Right cardiac atrium (tissue), 5 donors: Measurements from ENCODE around the gene PDE4D. TPM values are rescaled to one million over a fixed set of nuclear protein-coding genes. Genes with fewer than 3 reads are reported as not detected.

Experiments used
- ATAC-seq, 2 donors: fragments of 200-7000 bp; cut with Tn5 transposase; one replicate each; pipeline versions ENCODE4 v1.8.0 to v1.9.1; 2020; ENCODE audit warnings: moderate library complexity in 2 of 2, mild to moderate bottlenecking in 1 of 2
- DNase-seq, 3 donors: peaks; one replicate each; pipeline ENCODE4 v3.0.0-alpha.2; 2020
- H3K27ac ChIP-seq: one replicate; pipeline ENCODE4 v1.5.1; 2013; ENCODE audit warnings: mild to moderate bottlenecking, low read length, control low read depth, moderate library complexity
- H3K27me3 ChIP-seq: one replicate; pipeline ENCODE4 v1.6.1; 2013; ENCODE audit not compliant: control insufficient read depth, insufficient read depth
- H3K4me1 ChIP-seq: one replicate; pipeline ENCODE4 v1.6.1; 2013; ENCODE audit warnings: low read length; ENCODE audit not compliant: control insufficient read depth, insufficient read depth
- H3K4me3 ChIP-seq: one replicate; pipeline ENCODE4 v1.5.1; 2013; ENCODE audit warnings: low read length, control low read depth
- H3K9me3 ChIP-seq: one replicate; pipeline ENCODE4 v1.6.1; 2013; ENCODE audit warnings: low read length; ENCODE audit not compliant: control insufficient read depth
- WGBS: extraction: QIAGEN DNeasy Blood & Tissue Kit; methylation state at CpG from one replicate; pipeline ENCODE4 v1.1.7; 2013; 5-methylcytosine and 5-hydroxymethylcytosine counted together
- intact Hi-C, 4 donors: fragments of 100-400 bp; cut with DNase I; formaldehyde crosslinking; loops; one replicate each; pipeline versions ENCODE4 v1.11.0 to v1.14.0; 2022 to 2023
- polyA plus RNA-seq: library from polyadenylated mRNA; stranded (reverse); fragments of 200-250 nt; gene quantifications from one replicate; pipeline ENCODE4 v1.2.3, GENCODE V29; 2013
- total RNA-seq, 4 donors: library from RNA; stranded (reverse); fragmentation: NEBNext Ultra II Directional; extraction: Animal tissue kit (Norgen Biotek cat#: 25700); gene quantifications; one replicate each; pipeline ENCODE4 v1.2.1, GENCODE V29; 2021
- donor health status: healthy with polysubstance abuse.
- donor health status: DM: no; HTN: yes; CAD: no.
- donor health status: DM: no; HTN: no; CAD: no.
- donor health status: DM: no; HTN: yes; CAD: no; lungs with severe emphysema.
- donor health status: DM: yes; HTN: yes; CAD: no.

Gene PDE4D
- total and polyA plus RNA-seq, 5 donors: 13.2 to 104 (median 38.8) TPM

DNA sequence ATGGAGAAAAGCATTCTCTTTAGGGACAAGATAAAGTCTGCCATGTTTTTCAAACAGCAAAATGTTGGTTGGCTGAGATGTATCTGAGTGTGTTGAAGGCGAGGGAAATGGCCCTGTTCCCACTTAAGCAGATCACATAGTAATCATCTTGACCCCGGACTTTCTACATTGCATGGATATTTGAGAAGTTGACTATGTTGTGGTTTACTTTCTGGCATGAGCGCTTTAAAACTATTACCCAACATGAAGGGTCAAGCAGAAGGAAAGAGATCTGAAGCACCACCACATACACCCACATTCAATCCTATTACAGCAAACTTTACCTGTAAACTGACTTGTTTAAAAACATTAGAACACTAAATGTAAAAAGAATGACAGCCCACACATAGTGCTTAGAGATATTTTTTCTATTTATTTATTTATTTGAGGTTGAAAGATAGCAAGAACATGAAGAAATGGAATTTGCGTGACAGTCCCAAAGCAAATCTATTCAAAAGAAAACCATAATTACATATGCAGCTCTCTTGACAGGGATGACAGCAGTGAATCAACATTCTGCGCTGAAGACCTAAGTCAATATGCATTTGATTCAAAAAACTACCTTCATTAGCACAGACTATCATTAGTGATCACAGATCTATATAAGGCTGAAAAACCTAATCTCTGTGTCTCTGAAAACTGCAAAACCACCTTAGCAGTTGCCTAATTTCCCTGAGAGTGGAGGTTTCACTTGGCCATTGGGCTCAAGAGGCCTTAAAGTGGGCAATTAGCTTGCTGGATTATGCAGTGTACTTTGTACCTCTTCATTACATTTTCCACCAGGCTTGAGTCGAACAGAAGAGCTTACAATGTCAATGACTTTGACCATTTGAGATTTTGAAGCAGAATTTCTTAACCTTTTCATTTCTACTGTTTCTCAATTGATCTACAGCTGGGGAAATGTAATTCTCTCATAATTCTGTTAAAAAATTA, 195.0 kb downstream of the PDE4D start:
- Histone ChIP-seq H3K4me3 (no peak overlapping the region), H3K9me3 (no peaks in the 10 kb centered on the region), H3K27me3 (no peaks in the 10 kb centered on the region), H3K27ac (no peak overlapping the region), H3K4me1 (no peaks in the 10 kb centered on the region)
- WGBS: 81% methylated on average over 6 of the region's 6 CpGs
- no peak for ATAC-seq
- no peak for DNase-seq
- intact Hi-C loops: no loop called here

DNA sequence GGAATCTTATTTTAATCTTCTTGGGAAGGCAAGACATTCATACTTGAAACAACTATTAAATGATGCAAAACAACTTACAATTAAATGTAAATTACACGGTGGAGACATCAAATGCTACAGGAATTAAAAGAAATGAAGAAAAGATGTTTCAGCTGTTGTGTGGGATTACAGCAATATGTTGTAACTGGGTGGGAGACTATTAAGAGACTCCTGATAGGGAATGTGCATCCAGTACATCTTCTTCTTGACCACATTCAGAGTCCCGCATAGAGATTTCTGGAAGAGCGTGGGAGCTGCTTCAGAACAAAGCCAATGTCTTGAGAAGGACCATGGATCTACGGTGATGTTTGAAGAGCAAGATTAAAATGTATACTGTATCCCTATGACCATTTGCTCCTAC, 199.1 kb downstream of the PDE4D start:
- 86% methylated on average over 4 of the region's 4 CpGs for WGBS
- H3K9me3 ChIP-seq: no peaks in the 10 kb centered on the region
- no peak for ATAC-seq

DNA sequence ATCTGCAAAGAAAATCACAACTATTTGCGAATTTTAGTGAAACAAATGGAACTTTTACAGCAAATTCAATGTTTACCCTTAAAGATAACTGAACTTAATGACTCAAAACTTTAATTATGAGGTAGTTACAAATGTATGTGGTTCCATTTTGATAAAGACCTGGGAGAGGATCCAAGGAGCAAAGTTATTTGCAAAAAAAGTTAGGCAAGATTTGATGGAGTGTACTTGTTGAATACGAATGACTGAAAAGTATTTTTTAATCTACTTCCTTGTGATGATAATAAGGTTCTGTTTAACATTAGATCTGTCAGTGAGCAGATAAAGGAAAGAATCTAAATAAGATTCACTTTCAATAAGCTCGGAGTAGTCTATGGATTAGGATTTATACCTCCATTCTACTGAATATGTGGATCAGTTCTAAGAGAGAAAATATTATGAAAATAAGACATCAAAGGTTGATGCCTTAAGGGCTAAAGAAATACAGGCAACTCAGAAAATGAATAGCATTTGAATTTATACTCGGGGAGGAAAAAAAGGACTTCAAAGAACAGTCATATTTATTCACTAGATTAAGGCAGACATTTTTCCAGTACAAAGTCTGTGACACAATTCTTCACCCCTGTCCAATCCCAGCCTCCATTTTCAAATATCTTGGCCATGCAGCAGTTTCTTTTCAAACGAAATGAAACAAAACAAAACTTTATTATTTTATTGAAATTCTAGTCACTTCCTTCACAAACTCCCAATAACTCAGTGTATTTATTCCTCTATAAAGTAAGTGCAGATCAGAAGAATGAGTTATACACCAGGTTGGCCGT, 199.8 kb downstream of the PDE4D start:
- no peak for DNase-seq
- WGBS: 45% methylated on average over 6 of the region's 6 CpGs
- Histone ChIP-seq H3K9me3 (no peaks in the 10 kb centered on the region), H3K4me3 (no peak overlapping the region), H3K27me3 (no peaks in the 10 kb centered on the region), H3K27ac (no peak overlapping the region), H3K4me1 (no peaks in the 10 kb centered on the region)
- intact Hi-C loops: no loop called here
- ATAC-seq: no peak

More for the DNA sequence above, 199.1 kb downstream of the PDE4D start:
- DNase-seq: no peak
- intact Hi-C loops: no loop called here
- no peaks in the 10 kb centered on the region for H3K27me3 ChIP-seq
- H3K4me3 ChIP-seq: no peak overlapping the region
- no peak overlapping the region for H3K27ac ChIP-seq
- no peaks in the 10 kb centered on the region for H3K4me1 ChIP-seq

DNA sequence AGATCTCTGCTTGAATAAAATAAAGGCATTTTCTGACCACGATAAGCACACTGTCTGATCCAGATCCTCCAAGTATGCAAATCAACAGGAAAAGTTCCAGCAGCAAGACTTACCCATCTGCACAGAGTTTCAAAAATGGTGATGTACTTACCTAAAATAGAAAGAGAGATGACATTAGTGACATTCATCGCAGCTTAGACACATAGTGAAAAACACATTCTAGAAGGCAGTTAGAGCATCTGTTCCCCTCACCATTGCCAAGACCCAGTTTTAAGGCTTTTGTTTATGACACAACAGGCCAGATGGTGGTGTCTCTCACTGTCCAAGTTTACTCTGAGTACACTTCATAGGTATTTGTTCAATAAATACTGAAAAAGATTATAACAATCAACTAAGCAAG, 207.7 kb downstream of the PDE4D start:
- no peak for ATAC-seq
- intact Hi-C loops: no loop called here
- Histone ChIP-seq H3K9me3 (no peaks in the 10 kb centered on the region), H3K4me3 (no peak overlapping the region), H3K4me1 (no peaks in the 10 kb centered on the region), H3K27ac (no peak overlapping the region), H3K27me3 (no peaks in the 10 kb centered on the region)
- 59% methylated on average over 2 of the region's 2 CpGs for WGBS
- no peak for DNase-seq

DNA sequence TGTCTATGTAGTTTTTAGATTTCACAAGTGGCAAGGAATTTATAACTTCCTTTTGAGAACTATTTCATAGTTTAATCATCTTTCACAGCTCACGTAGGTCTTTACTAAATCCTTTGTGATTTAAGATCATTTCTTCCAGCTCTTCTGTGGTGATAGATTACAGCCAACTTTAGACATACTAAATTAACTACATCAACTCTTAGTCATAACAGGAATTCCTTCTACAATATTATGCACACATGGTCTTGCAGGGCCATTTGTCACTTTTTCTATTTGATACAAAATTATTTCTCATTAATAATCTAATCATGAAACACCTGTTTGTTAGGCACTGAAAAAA, 208.4 kb downstream of the PDE4D start:
- no peak for ATAC-seq
- H3K4me3 ChIP-seq: no peak overlapping the region
- 71% methylated on average over 1 of the region's 1 CpG for WGBS
- no peak overlapping the region for H3K27ac ChIP-seq
- intact Hi-C loops: no loop called here
- H3K4me1 ChIP-seq: no peaks in the 10 kb centered on the region
- no peaks in the 10 kb centered on the region for H3K27me3 ChIP-seq
- no peak for DNase-seq
- no peaks in the 10 kb centered on the region for H3K9me3 ChIP-seq

DNA sequence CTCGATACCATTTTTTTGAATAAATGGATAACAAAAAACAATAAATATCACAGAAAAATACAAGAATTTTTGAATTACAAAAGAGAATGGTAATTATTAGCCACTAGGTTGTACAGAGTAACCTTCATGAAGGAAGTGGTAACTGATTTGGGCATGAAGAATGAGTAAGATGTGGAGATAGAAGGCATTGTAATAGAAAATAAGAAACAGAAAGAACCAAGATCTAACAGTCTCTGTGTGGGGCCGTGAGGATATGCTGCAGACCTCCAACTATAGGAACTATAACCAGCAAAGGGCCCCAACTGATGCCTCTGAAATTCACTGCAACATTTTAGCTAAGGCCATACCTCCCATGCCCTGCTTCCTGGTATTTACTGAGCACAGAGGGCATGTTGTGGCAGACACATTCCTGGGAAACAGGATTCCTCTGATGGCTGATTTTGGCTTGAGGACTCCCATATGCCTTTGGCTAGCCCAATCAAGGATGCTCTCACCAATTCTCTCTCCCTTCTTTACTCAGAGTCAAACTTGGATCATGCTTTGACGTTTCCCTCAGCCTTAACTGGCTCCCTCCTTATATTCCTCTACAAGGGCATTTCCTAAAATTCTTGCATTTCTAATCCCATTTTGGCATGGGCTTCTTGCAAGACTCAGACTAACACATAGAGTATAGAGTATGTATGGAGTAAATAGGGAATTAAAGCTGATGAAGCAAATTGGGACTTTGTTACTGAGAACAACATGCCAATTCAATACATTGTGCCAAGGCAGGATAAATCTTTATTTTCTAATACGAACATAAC, 208.9 kb downstream of the PDE4D start:
- H3K4me3 ChIP-seq: no peak overlapping the region
- no peaks in the 10 kb centered on the region for H3K9me3 ChIP-seq
- H3K27me3 ChIP-seq: no peaks in the 10 kb centered on the region
- H3K4me1 ChIP-seq: no peaks in the 10 kb centered on the region
- no peak for DNase-seq
- WGBS: 73% methylated on average over 4 of the region's 4 CpGs
- no peak for ATAC-seq
- intact Hi-C loops: no loop called here
- no peak overlapping the region for H3K27ac ChIP-seq

DNA sequence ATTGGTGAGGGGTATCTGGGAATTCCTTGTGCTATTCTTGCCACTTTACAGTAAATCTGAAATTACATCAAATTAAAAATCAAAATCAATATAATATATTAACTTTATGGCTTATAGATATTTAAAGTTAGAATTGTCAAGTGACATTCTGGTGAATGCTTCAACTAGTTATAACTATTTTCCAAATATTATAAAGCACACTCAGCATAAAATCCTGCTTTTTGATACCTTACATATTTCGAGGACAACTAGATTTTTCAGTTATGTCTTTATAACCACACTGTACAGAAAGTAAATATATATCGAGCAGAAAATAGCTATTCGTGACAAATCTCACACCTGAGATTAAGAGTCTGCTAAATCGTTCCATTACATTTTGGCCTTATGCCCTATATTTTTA, 210.2 kb downstream of the PDE4D start:
- Histone ChIP-seq H3K27me3 (no peaks in the 10 kb centered on the region), H3K9me3 (no peaks in the 10 kb centered on the region), H3K4me3 (no peak overlapping the region), H3K4me1 (no peaks in the 10 kb centered on the region), H3K27ac (no peak overlapping the region)
- ATAC-seq (no peak), DNase-seq (no peak)
- WGBS: 88% methylated on average over 4 of the region's 4 CpGs
- intact Hi-C loops: no loop called here

DNA sequence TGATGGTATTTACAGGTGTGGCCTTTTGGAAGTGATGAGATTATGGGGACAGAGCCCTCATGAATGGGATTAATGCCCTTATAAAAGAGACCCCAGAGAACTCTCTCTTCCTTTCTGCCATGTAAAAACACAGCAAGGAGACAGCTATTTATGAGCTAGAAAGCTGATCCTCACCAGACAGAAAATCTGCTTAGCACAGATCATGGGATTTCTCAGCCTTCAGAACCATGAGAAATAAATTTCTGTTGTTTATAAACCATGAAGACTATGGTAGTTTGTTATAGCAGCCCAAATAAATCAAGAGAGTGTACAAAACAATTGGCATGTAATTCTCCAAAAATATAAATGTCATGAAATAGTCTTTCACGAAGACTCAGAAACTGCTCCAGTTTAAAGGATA, 211.0 kb downstream of the PDE4D start:
- 72% methylated on average over 1 of the region's 1 CpG for WGBS
- H3K4me3 ChIP-seq: no peak overlapping the region
- no peak for ATAC-seq

DNA sequence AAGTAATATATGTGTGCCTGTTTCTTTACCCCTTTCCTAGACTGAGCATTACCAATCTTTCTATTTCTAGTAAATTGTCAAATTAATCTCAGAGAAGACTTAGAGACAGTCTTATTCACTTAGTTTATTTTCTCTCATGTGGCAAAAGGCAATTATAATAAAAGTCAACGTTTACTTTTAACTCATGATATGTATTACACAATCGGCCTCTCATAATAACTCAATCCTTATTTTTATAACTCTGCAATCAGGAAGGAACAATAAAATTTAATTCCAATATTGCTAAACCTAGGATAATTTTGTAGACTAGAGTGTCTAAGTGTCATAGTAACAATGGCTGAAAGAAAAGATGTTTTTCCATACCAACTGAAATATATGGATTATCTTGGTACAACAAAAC, 214.6 kb downstream of the PDE4D start:
- H3K9me3 ChIP-seq: no peaks in the 10 kb centered on the region
- no peaks in the 10 kb centered on the region for H3K27me3 ChIP-seq
- no peak overlapping the region for H3K27ac ChIP-seq
- WGBS: 88% methylated on average over 2 of the region's 2 CpGs
- H3K4me3 ChIP-seq: no peak overlapping the region
- no peak for DNase-seq
- no peaks in the 10 kb centered on the region for H3K4me1 ChIP-seq
- no peak for ATAC-seq
- intact Hi-C loops: loop anchor here in 1 of 4 donors (10.0 kb wide), 1 partner anchor 116 kb away; no protein-coding TSS in a partner anchor

More for the DNA sequence above, 211.0 kb downstream of the PDE4D start:
- H3K27me3 ChIP-seq: no peaks in the 10 kb centered on the region
- DNase-seq: no peak
- no peaks in the 10 kb centered on the region for H3K4me1 ChIP-seq
- no peak overlapping the region for H3K27ac ChIP-seq
- intact Hi-C loops: no loop called here
- no peaks in the 10 kb centered on the region for H3K9me3 ChIP-seq

DNA sequence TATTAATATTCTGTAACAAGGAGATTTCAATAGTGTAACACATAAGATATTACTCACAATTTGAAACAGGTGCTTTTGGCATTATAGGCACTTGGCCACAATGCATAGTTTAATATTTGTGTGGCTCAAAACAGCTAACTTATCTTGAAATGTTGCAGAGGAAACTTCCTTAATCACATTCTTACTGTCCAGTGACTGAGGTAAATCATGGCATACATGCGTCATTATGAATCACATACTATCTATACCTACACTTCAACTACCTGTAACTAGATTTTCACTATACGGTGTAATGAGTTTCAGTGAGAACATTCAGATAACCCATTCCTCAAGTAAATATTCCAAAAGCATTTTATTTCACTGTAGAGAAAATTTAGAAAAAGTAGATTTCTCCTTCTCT, 218.8 kb downstream of the PDE4D start:
- H3K4me1 ChIP-seq: no peaks in the 10 kb centered on the region
- H3K27ac ChIP-seq: no peak overlapping the region
- WGBS: 85% methylated on average over 2 of the region's 2 CpGs
- DNase-seq (no peak), ATAC-seq (no peak)
- intact Hi-C loops: loop anchor here (5.0 to 10.0 kb wide), 3 partner anchors 120 to 282 kb away; no protein-coding TSS in a partner anchor
- no peak overlapping the region for H3K4me3 ChIP-seq
- no peaks in the 10 kb centered on the region for H3K27me3 ChIP-seq
- H3K9me3 ChIP-seq: no peaks in the 10 kb centered on the region
